NCI-H82 treated with DMSO at 0.1 percent for 48 hours (cell line): ENCODE results near the gene LCNL1.

Experiments
- DNase-seq: peaks from one replicate; lab custom pipeline; 2025; ENCODE audit not compliant: unreplicated experiment; lab: John Stamatoyannopoulos, UW

Gene LCNL1

GRCh38 chr9:136958473-136958872 is 24.3 kb upstream of the LCNL1 start:
- DNase-seq: no peak

GRCh38 chr9:136958898-136959850 is 23.6 kb upstream of the LCNL1 start:
- DNase-seq: no peak

GRCh38 chr9:136960212-136960937 is 22.4 kb upstream of the LCNL1 start:
- DNase-seq: no peak

GRCh38 chr9:136960938-136961275 is 21.9 kb upstream of the LCNL1 start:
- DNase-seq: no peak

DNA sequence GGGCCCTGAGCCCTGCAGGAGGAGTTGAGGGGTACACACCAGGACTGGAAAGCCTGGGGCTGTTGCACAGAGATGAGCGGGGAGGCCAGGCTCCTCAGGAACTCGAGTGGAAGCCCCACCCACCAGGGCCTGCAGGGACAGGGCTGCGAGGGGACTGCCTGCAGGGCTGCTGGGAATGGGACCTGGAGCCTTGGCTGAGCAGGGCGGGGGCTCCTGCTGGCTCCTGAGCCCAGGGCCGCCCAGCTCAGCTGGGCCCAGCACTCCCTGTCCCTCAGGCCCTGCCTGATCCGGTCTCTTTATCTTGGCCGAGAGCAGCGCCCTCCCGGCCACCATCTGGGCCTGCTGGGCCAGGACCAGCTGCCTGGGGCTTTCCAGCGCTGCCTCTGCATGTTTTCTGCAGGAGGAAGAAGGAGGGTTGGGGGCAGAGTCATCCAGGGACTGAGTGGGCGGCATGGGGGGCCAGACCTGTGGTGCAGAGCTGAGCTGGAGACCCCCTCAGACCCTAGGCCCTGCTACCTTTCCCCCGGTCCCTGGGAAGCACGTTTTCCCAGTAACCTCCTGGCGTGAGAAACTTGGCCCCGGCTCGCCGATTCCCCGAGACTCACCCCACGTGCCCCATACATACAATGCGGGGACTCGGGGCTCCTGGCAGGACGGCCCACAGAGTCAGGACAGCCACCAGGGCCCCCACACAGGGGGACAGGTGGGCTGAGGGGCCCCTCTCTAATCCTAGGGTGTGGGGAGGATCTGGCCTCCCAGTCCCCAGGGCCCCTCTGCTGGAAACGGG is 21.3 kb upstream of the LCNL1 start:
- no peak for DNase-seq

DNA sequence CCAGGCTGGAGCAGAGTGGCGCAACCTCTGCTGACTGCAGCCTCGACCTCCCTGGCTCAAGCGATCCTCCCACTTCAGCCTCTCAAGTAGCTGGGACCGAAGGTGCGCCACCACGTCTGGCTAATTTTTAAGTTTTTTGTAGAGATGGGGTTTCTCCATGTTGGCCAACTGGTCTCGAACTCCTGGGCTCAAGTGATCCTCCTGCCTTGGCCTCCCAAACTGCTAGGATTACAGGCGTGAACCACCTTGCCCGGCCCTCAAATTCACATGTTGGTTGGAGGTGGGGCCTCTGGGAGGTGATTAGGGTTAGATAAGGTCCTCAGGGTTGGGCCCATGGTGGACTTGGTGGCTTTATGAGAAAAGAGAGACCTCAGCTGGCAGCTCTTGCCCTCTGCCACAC is 20.6 kb upstream of the LCNL1 start:
- no peak for DNase-seq

GRCh38 chr9:136962701-136963248 is 20.0 kb upstream of the LCNL1 start:
- DNase-seq: no peak

GRCh38 chr9:136963341-136963740 is 19.5 kb upstream of the LCNL1 start:
- no peak for DNase-seq

- DNase-seq: no peak
Measured at GRCh38 chr9:136963751-136964150, 19.0 kb upstream of the LCNL1 start.

DNA sequence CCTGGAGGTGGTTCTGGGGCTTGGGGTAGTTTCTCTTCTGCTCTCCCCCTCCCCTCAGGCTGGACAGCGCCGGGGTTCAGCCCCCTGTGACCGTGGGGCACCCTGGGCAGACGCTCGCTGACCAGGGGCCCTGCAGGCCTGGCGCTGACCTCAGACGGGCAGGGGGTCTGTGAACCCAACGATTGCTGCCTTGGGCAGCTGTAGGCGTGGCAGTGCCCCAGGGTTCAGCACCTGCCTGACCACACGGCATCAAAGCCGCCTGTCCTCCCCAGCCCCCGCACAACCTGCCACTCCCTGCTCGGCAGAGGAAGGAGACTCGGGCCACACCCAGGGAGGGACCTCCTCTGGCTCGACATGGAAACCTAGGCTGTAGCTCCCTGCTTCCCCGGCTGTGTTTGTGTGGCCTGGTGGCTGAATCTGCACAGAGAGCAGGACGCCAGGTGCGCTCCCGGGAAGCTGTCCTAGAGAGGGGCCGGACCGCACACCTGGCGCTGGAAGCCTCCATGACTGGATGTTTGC is 18.6 kb upstream of the LCNL1 start:
- DNase-seq: no peak

DNA sequence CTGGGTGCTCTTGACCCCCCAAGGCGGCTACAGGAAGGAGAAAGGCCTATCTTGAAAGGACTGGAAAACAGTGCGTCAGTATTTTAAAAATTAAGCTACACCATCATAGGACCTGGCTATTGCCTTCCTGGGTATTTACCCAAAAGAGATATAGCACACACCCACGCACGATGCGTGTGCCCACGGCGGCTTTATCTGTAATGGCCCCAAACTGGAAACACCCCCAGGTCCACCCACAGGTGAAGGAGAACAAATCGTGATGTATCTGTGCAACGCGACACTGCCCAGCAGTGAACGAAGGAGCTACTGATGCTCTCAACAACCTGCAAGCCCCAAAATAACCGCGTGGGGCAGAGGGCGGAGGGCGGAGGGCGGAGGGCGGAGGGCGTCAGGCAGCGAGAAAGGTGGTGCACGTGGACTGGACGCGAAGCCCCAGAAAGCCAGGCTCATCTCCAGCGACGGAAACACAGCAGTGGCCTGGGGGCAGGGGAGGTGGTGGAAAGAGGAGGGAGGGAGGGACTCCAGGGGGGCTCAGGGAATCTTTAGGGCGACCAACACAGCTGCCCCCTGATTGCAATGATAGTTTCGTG is 17.9 kb upstream of the LCNL1 start:
- DNase-seq: no peak

- no peak for DNase-seq
Measured at GRCh38 chr9:136965771-136966484, 16.9 kb upstream of the LCNL1 start.

DNA sequence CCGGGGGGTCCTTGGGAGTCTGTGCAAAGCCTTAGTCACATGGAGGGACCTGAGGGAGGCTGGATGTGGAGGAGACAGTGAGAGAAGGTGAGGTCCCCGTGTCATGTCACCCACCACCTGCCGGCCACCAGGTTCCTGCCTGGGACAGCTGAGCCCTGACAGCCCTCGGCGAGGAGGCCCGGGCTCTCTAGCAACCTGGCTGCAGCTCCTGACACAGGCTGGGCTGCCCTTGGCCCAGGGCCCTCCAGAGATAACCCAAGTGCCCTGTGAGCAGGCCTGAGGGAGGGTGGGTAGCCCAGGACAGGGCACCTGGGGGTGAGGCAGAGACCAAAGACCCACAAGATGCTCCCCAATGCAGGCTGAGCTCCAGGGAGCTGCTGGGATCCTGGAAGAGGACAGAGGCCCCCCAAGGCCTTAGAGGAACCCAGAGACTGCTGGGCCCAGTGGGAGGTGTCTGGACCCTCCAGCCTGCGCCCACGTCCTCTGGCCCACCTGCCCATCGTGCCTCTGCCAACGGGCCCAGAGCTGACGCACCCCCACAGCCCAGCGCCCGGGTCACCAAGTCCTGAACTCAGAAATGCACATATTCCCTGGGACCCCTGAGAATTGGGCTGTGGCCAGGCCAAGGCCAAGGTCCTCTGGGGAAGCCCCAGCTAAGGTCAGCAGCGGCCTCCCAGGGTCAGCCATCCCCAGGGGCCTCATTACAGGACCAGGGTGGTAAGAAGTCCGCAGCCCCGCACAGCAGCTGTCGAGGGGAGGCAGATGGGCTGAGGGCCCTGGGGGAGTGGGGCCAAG is 14.3 kb upstream of the LCNL1 start:
- no peak for DNase-seq

- no peak for DNase-seq
Measured at GRCh38 chr9:136969150-136969549, 13.6 kb upstream of the LCNL1 start.

- no peak for DNase-seq
Measured at GRCh38 chr9:136969774-136970173, 13.0 kb upstream of the LCNL1 start.

- no peak for DNase-seq
Measured at GRCh38 chr9:136970361-136970760, 12.4 kb upstream of the LCNL1 start.

- DNase-seq: no peak
Measured at GRCh38 chr9:136971746-136972145, 11.0 kb upstream of the LCNL1 start.

GRCh38 chr9:136972335-136972734 is 10.5 kb upstream of the LCNL1 start:
- no peak for DNase-seq

DNA sequence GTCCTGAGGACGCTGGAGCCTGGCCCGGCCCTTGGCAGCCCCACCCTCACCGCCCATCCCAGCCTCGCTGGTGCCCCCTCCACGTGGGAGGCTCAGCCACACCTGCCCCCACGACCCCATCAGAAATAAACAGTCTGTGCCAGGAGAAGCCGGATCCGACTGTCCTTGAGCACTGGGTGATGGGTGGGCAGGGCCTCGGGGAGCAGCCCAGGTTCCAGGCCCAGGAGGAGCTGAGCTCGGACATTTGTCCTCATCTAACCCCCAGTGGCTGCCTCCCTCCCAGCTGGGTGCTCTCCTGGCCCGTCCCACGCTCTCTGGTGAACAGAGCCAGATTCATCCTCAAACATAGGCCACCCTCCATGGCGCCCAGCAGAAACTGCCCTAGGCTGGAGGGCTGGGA is 10.1 kb upstream of the LCNL1 start:
- no peak for DNase-seq
